Epidermal melanocyte (primary cell): Measurements from ENCODE around the gene TEX22.
A peak's percentile ranks its signal among the peaks of the same experiment; 100 is the strongest.
"Not testable (repeated sequence)": the region's sequence is repeated elsewhere in the genome, so short reads cannot be mapped to it uniquely, and the experiment has no call there.

Experiments used
- DNase-seq: peaks from one replicate; pipeline ENCODE4 v3.0.0; 2011; ENCODE audit warnings: low spot score; ENCODE audit not compliant: insufficient read length

TEX22 gene

GRCh38 chr14:105398044-105398725 lies at the start of gene TEX22:
TEX22 (plus strand) TSS chr14:105398538; CDS start chr14:105399341, 803 bp downstream.
- peak; percentile 86 for DNase-seq

GRCh38 chr14:105348945-105349699 lies 49.2 kb upstream of the TEX22 start:
- no peak for DNase-seq

- no peak for DNase-seq
Measured at GRCh38 chr14:105349992-105350391, 48.3 kb upstream of the TEX22 start.

- DNase-seq, result no peak
Measured at GRCh38 chr14:105350450-105351244, 47.7 kb upstream of the TEX22 start.

- DNase-seq, result no peak
Measured at GRCh38 chr14:105351410-105351809, 46.9 kb upstream of the TEX22 start.

- DNase-seq, result peak; percentile 99
Measured at GRCh38 chr14:105351920-105352851, 46.2 kb upstream of the TEX22 start.

GRCh38 chr14:105353136-105353535 lies 45.2 kb upstream of the TEX22 start:
- no peak for DNase-seq

- no peak for DNase-seq
Measured at GRCh38 chr14:105354541-105354940, 43.8 kb upstream of the TEX22 start.

- no peak for DNase-seq
Measured at GRCh38 chr14:105355049-105355575, 43.2 kb upstream of the TEX22 start.

- DNase-seq, result no peak
Measured at GRCh38 chr14:105355850-105356604, 42.3 kb upstream of the TEX22 start.

- no peak for DNase-seq
Measured at GRCh38 chr14:105356927-105357326, 41.4 kb upstream of the TEX22 start.

- DNase-seq, result no peak
Measured at GRCh38 chr14:105357626-105358025, 40.7 kb upstream of the TEX22 start.

GRCh38 chr14:105358140-105358846 lies 40.0 kb upstream of the TEX22 start:
- no peak for DNase-seq

GRCh38 chr14:105358943-105359342 lies 39.4 kb upstream of the TEX22 start:
- DNase-seq, result no peak

- not testable (repeated sequence) for DNase-seq
Measured at GRCh38 chr14:105361412-105361811, 36.9 kb upstream of the TEX22 start.

- DNase-seq, result peak; percentile 78
Measured at GRCh38 chr14:105363847-105364708, 34.3 kb upstream of the TEX22 start.

GRCh38 chr14:105365101-105365500 lies 33.2 kb upstream of the TEX22 start:
- no peak for DNase-seq

GRCh38 chr14:105365681-105366080 lies 32.7 kb upstream of the TEX22 start:
- no peak for DNase-seq
